Osteocyte (in vitro differentiated cells): ENCODE results near the gene NFIC. TPM values are rescaled to one million over a fixed set of nuclear protein-coding genes. Genes with fewer than 3 reads are reported as not detected.
A peak's percentile ranks its signal among the peaks of the same experiment; 100 is the strongest.

Source experiments
- DNase-seq: peaks from one replicate; pipeline ENCODE4 v3.0.0; 2021; ENCODE audit warnings: mixed read lengths; ENCODE audit not compliant: unreplicated experiment; ENCODE audit errors: extremely low spot score
- H3K27ac Mint-ChIP-seq: one replicate; pipeline ENCODE4 v1.8.0; 2021; ENCODE audit warnings: mild to moderate bottlenecking, mixed read lengths; ENCODE audit not compliant: unreplicated experiment
- H3K27me3 Mint-ChIP-seq: one replicate; pipeline ENCODE4 v1.8.0; 2021; ENCODE audit warnings: mixed read lengths; ENCODE audit not compliant: unreplicated experiment
- H3K36me3 Mint-ChIP-seq: one replicate; pipeline ENCODE4 v1.8.0; 2021; ENCODE audit warnings: mixed read lengths; ENCODE audit not compliant: unreplicated experiment
- H3K4me1 Mint-ChIP-seq: one replicate; pipeline ENCODE4 v1.8.0; 2021; ENCODE audit warnings: mixed read lengths; ENCODE audit not compliant: unreplicated experiment
- H3K4me3 Mint-ChIP-seq: one replicate; pipeline ENCODE4 v1.8.0; 2021; ENCODE audit warnings: mild to moderate bottlenecking, moderate library complexity, mixed read lengths; ENCODE audit not compliant: unreplicated experiment
- H3K9me3 Mint-ChIP-seq: one replicate; pipeline ENCODE4 v1.8.0; 2021; ENCODE audit warnings: mixed read lengths; ENCODE audit not compliant: unreplicated experiment
- CTCF ChIP-seq: fragments of 200-600 bp; sonication (generic); IDR thresholded peaks from 2 replicates; pipeline ENCODE4 v1.5.0; 2021; ENCODE audit warnings: antibody characterized with exemption, mild to moderate bottlenecking, moderate library complexity
- total RNA-seq: library from RNA; stranded (reverse); gene quantifications from 2 replicates; pipeline ENCODE4 v1.2.1, GENCODE V29; 2021

NFIC gene
- total RNA-seq, 1 donor from 2014 or later: 63.8 TPM

- Mint-ChIP-seq H3K27me3 (no peaks in the 10 kb centered on the region), H3K9me3 (no peaks in the 10 kb centered on the region), H3K27ac (peak within 1 kb of the TSS; percentile 96), H3K4me1 (peaks cover 17% of the 10 kb centered on the region), H3K36me3 (peaks cover 5% of the 10 kb centered on the region), H3K4me3 (peak within 1 kb of the TSS; percentile 87)
- peak; percentile 98 for DNase-seq
- TF ChIP-seq CTCF: no peak
Observed at GRCh38 chr19:3500429-3501101, 134.2 kb downstream of the NFIC start, which contains the start of gene DOHH. TSS of gene DOHH (minus strand) at chr19:3500674. CDS start at chr19:3496814, 3,860 bp downstream.

- Mint-ChIP-seq H3K9me3 (no peaks in the 10 kb centered on the region), H3K4me1 (peaks cover 20% of the 10 kb centered on the region), H3K4me3 (no peak overlapping the region), H3K36me3 (peaks cover 5% of the 10 kb centered on the region), H3K27me3 (no peaks in the 10 kb centered on the region), H3K27ac (no peak overlapping the region)
- DNase-seq: no peak
- no peak for TF ChIP-seq CTCF
Observed at GRCh38 chr19:3501780-3502179, 135.4 kb downstream of the NFIC start.

GRCh38 chr19:3503036-3503572, 136.7 kb downstream of the NFIC start:
- H3K36me3 Mint-ChIP-seq: no peaks in the 10 kb centered on the region
- H3K27me3 Mint-ChIP-seq: no peaks in the 10 kb centered on the region
- TF ChIP-seq CTCF: no peak
- H3K4me1 Mint-ChIP-seq: peaks cover 31% of the 10 kb centered on the region
- no peak overlapping the region for H3K4me3 Mint-ChIP-seq
- H3K9me3 Mint-ChIP-seq: no peaks in the 10 kb centered on the region
- no peak overlapping the region for H3K27ac Mint-ChIP-seq
- DNase-seq: no peak

- Mint-ChIP-seq H3K36me3 (peaks cover 6% of the 10 kb centered on the region), H3K27me3 (no peaks in the 10 kb centered on the region), H3K9me3 (no peaks in the 10 kb centered on the region), H3K4me3 (peak overlapping the region; percentile 88), H3K27ac (peak overlapping the region; percentile 91), H3K4me1 (peaks cover 37% of the 10 kb centered on the region)
- TF ChIP-seq CTCF: no peak
- no peak for DNase-seq
Observed at GRCh38 chr19:3504735-3505134, 138.4 kb downstream of the NFIC start.

- Mint-ChIP-seq H3K4me1 (peaks cover 33% of the 10 kb centered on the region), H3K4me3 (peak within 1 kb of the TSS; percentile 91), H3K27me3 (no peaks in the 10 kb centered on the region), H3K27ac (peak within 1 kb of the TSS; percentile 91), H3K9me3 (no peaks in the 10 kb centered on the region), H3K36me3 (peaks cover 8% of the 10 kb centered on the region)
- DNase-seq: peak; percentile 100
- no peak for TF ChIP-seq CTCF
Observed at GRCh38 chr19:3505598-3506383, 139.4 kb downstream of the NFIC start, which contains the start of gene FZR1. TSS of gene FZR1 (plus strand) at chr19:3506311. CDS start at chr19:3522990, 16,679 bp downstream.
